GM19395 (cell line): Measurements from ENCODE around the gene DIAPH2.
"Not testable (repeated sequence)": the region's sequence is repeated elsewhere in the genome, so short reads cannot be mapped to it uniquely, and the experiment has no call there.

ENCODE experiments used
- ATAC-seq: cut with Tn5 transposase; IDR thresholded peaks from one replicate; pipeline ENCODE4 v1.9.1; 2021; ENCODE audit warnings: mild to moderate bottlenecking, moderate library complexity; ENCODE audit not compliant: unreplicated experiment

The DIAPH2 gene

GRCh38 chrX:97358941-97359340, 674.3 kb downstream of the DIAPH2 start:
- no peak for ATAC-seq

DNA sequence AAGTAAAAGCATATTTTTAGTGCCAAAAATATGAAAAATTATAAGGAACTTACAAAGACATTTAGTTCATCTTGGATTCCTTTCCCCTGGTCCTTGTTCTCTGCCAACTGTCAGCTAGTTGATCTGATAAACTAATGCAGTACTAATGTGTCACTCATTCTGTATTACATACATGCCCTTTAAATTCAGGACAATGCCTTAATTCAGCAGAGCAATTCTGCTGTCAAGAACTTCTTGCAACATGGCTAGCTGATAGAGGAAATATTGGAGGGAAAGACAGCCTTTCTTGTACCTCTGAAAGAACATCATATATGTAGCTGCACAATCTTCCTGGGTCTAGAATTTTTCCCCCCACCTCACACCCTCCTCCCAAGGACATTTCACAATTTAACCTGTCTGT, 679.2 kb downstream of the DIAPH2 start:
- no peak for ATAC-seq

- no peak for ATAC-seq
Observed at GRCh38 chrX:97366237-97366636, 681.6 kb downstream of the DIAPH2 start.

- no peak for ATAC-seq
Observed at GRCh38 chrX:97367125-97367524, 682.5 kb downstream of the DIAPH2 start.

- ATAC-seq: no peak
Observed at GRCh38 chrX:97369947-97370346, 685.3 kb downstream of the DIAPH2 start.

GRCh38 chrX:97372001-97372766, 687.5 kb downstream of the DIAPH2 start:
- ATAC-seq: no peak

- no peak for ATAC-seq
Observed at GRCh38 chrX:97374266-97374665, 689.6 kb downstream of the DIAPH2 start.

DNA sequence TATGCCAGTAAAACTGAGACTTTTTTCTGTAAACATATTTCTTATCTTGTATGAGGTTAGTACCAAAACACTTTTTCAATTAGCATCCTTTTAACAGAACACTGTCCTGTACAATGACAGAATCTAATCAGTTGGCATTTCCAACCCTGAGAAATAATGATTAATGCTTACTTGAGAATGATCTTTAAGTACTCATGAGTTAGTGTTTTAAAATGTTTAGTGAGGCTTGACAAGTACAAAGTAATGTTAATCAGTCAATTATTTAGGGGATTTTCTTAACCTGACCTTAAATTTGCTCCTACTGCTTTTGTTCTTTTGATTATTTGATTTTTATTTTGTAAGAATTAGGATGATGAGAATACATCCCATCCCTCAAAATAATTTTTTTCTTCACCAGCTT, 695.6 kb downstream of the DIAPH2 start:
- ATAC-seq: no peak

DNA sequence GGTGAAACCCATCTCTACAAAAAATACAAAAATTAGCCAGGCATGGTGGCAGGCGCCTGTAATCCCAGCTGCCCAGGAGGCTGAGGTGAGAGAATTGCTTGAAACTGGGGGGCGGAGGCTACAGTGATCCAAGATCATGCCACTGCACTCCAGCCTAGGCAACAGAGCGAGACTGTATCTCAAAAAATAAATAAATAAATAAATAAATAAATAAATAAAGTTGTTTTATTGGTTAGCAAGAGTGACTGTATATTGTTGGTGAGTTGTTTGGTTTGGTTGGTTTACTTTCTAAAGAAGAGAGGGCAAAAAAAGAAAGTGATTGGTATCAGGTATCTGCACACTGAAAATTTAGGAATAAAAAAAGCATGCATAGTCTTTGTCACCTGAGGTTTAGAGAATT, 700.0 kb downstream of the DIAPH2 start:
- no peak for ATAC-seq

DNA sequence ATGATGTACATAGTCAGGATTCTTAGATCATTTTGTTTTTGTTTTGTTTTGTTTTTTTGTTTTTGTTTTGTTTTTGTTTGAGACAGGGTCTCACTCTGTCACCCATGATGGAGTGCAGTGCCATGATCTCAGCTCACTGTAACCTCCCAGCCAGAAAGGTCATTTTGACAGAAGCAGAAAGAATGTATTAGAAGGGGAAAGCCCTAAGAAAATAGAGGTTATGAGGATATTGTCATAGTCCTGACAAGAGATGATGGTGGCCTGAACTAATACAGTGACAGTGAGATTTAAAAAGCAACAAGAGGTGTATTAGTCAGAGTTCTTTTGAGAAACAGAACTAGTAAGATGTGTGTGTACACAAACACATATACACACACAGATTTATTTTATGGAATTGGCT, 702.4 kb downstream of the DIAPH2 start:
- ATAC-seq: no peak

- no peak for ATAC-seq
Observed at GRCh38 chrX:97389761-97390192, 705.1 kb downstream of the DIAPH2 start.

GRCh38 chrX:97397371-97397770, 712.7 kb downstream of the DIAPH2 start:
- no peak for ATAC-seq

- peak; percentile 54 for ATAC-seq
Observed at GRCh38 chrX:97398030-97398551, 713.4 kb downstream of the DIAPH2 start.

DNA sequence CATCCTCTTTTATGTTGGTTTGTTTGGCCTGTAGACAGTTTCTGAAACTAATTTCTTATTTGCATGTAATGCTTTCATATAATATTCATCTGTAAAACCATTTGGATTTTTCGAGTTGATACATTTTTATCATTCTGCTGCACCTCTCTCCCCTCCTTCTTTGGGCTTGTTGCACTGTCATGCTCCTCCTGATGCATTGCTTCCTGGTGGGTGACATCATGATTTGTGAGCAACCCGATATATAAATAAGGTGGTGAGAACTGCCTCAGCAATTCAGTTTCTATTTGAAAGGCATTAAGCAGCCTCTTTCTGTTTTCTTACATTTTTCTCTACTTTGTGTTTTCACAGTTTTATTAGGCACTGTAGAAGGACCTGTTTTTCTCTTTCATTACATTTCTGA, 714.8 kb downstream of the DIAPH2 start:
- peak; percentile 44 for ATAC-seq

GRCh38 chrX:97400492-97400891, 715.9 kb downstream of the DIAPH2 start:
- no peak for ATAC-seq

- ATAC-seq: peak; percentile 59
Observed at GRCh38 chrX:97401154-97401553, 716.5 kb downstream of the DIAPH2 start.

DNA sequence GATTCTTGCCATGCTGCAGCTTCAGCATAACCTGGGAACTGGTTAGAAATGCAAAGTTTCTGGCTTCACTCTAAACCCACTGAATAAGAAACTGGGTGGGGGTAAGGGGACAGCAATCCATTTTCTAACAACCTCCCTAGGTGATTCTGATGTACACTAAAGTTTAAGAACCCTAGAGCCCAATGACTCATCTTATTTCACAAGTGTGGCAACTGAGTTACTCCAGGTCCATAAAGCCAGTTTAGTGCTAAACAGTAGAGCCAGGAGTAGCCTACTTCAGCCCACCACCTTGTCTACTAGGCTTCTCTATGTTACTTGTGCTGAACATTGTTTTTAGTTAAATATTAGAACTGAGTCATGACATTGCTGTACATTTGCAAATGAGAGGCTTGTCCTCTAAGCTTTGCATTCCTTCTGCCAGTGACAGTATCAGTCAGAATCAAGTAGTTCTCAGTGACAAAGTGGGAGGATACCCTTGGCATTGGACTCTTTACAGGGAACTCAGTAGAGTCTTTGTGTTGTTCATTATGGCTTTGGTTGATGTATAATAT, 717.0 kb downstream of the DIAPH2 start:
- no peak for ATAC-seq

DNA sequence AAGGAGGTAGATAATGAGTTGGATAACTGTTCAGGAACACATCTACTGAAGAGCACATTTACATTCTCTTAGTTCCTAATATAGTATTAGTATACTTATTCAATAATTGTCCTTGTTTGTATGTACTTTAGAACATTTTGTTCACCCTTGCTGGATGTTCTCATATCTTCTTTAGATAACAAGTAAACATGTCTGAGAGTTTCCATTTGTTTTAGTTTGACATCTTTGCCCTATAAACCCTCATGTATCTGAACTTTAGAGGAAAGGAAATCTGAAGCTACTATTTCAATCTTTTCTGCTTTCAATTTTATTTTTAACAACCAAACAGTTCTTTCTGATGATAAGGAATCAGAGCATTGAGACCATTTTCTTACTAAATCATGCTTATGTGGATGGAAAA, 717.7 kb downstream of the DIAPH2 start:
- ATAC-seq: no peak

DNA sequence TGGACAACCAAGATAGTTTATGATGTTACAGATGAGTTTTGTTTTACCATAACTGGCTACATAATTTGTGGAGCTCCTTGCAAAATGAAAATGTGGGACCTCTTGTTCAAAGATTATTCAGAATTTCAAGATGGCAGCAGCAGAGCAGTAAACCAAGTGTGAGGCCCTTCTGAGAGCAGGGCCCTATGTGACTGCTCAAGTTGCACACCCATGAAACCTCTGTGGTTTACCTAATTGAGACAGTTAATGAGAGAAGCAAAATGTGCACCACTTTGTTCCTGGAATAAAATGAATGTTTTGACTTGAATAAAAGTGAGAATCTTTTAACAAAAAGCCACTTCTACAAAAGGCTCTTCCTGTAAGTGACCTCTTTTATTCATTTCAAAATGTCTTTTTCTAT, 718.3 kb downstream of the DIAPH2 start:
- no peak for ATAC-seq

DNA sequence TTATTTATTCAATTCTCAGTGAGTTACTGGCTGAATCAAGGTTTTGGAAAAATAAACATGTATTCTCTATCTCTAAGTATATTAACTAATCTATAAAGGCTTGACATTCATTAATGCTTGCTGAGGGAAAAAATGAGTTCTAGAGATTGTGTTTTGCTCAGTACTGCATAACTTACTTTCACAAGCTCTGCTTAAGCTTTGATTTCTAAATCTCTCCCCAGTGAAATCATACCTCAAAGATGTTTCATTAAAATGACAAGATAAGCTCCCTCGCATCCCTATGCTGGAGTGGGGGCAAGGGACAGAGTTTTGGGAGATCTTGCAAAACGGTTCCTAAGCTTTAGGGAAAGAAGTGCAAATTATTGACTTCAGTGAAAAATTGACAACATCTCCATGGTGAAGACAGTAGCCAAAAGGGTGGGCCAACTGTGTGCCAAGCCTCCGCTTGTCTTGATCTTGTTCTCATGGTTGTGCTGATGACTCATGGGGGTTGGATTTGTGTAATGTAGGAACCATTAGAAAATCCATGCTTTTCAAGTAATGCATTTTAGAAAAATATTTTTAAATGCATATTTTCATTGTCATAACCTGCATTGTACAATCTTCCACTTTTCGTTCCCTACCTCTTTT, 720.5 kb downstream of the DIAPH2 start:
- no peak for ATAC-seq

DNA sequence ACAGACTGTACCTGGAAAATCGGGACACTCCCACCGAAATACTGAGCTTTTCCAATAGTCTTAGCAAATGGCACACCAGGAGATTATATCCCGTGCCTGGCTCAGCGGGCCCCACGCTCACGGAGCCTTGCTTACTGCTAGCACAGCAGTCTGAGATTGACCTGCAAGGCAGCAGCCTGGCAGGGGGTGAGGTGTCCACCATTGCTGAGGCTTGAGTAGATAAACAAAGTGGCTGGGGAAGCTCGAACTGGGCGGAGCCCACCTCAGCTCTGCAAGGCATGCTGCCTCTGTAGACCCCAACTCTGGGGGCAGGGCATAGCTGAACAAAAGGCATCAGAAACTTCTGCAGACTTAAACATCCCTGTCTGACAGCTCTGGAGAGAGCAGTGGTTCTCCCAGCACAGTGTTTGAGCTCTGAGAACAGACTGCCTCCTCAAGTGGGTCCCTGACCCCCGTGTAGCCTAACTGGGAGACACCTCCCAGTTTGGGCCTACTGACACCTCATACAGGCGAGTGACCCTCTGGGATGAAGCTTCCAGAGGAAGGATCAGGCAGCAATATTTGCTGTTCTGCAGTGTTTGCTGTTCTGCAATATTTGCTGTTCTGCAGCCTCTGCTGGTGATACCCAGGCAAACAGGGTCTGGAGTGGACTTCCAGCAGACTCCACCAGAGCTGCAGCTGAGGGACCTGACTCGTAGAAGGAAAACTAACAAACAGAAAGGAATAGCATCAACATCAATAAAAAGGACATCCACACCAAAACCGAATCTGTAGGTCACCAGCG, 725.2 kb downstream of the DIAPH2 start:
- not testable (repeated sequence) for ATAC-seq
